SW 1271 (cell line): ENCODE measurements around the gene SRSF12.
"Not testable (repeated sequence)": the region's sequence is repeated elsewhere in the genome, so short reads cannot be mapped to it uniquely, and the experiment has no call there.

Experiments used
- DNase-seq, 2 experiments: peaks; one replicate each; lab custom pipeline; 2025; lab: John Stamatoyannopoulos, UW

SRSF12 gene

GRCh38 chr6:89071036-89071435, 46.8 kb downstream of the SRSF12 start:
- DNase-seq, result no peak

DNA sequence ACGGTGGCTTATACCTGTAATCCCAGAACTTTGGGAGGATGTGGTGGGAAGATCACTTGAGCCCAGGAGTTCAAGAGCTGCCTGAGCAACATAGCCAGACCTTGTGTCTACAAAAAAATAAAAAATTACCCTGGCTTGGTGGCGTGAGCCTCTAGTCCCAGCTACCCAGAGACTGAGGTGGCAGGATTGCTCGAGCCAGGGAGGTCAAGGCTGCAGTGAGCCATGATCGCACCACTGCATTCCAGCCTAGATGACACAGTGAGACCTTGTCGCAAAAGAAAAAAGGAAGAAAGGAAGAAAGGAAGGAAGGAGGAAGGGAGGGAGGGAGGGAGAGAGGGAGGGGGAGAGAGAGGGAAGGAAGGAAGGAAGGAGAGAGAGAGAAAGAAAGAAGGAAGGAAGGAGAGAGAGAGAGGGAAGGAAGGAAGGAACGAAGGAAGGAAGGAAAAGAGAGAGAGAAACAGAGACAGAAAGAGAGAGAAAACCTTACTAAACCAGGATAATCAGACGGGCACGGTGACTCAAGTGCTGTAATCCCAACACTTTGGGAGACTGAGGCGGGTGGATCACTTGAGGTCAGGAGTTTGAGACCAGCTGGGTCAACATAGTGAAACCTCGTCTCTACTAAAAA, 48.2 kb downstream of the SRSF12 start:
- no peak for DNase-seq

DNA sequence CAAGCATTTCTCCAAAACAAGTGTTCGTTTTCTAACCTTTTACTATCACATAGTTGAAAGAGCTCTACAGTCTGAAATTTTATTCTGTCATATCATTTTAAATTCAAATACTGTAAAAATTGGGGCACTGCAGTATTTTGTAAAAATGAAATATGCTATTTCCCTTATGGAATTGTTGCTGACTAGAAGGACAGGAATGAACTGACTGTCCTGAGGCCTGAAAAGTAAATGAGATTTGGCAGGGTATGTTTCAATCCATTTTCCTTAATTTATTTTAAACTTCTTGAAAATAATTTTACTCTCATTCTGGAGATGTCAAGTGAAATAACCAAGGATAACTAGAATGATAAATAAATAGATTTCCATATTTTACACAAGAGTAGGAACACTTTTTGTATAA, 49.2 kb downstream of the SRSF12 start:
- DNase-seq, result no peak

DNA sequence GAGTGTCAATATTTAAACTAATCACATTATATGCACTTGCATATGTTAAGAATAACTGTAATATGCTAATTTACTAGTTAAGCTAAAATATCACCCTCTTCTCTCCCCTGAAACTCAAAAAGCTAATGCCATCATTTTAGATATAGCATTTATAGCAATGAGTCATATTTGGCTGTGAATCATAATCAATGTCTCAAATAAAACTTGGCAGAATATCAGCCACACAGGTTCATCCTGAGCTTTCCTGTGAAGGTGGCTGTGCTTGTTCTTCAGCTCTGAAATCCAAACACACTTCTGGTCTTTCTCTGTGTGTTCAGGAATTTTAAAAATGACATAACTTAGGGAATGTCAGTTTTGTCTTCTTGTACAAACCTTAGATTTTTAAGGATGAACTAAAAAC, 50.1 kb downstream of the SRSF12 start:
- DNase-seq, result no peak

DNA sequence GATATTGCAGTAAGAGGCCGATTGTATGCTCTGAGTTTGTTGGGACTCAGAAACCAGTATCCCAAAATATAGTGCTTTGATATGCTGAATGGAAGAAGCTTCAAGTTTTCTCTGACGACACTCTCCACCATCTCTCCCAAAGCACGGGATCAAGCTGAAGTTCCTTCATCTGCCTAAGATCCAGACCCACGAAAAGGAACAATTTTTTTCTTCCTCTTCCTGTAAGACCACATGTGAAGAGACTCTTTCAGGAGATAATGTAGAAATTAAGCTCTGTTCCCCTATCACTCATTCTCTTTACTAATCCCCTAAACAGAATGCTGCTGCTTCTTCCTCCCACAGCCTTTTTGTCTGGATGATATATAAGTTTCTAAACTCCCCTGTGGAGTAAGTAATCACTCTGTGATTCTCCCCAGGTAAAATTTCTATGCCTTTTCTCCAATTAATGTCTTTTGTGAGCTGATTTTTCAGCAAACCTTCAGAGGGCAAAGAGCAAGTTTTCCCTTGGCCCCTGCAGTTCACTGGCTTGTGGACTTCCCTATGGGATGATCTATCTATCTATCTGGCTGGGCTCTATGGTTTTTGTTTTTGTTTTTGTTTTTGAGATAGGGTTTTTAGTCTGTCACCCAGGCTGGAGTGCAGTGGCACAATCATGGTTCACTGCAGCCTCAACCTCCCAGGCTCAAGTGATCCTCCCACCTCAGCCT, 50.8 kb downstream of the SRSF12 start:
- DNase-seq, result no peak

DNA sequence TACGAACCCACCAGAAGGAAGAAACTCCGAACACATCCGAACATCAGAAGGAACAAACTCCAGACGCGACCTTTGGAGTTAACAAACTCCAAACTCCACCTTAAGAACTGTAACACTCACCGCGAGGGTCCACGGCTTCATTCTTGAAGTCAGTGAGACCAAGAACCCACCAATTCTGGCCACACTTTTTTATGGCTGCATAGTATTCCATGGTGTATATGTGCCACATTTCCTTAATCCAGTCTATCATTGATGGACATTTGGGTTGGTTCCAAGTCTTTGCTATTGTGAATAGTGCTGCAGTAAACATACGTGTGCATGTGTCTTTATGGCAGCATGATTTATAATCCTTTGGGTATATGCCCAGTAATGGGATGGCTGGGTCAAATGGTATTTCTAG, 51.8 kb downstream of the SRSF12 start:
- not testable (repeated sequence) for DNase-seq

- not testable (repeated sequence) for DNase-seq
These were observed 52.9 kb downstream of the SRSF12 start for GRCh38 chr6:89064931-89065330.

DNA sequence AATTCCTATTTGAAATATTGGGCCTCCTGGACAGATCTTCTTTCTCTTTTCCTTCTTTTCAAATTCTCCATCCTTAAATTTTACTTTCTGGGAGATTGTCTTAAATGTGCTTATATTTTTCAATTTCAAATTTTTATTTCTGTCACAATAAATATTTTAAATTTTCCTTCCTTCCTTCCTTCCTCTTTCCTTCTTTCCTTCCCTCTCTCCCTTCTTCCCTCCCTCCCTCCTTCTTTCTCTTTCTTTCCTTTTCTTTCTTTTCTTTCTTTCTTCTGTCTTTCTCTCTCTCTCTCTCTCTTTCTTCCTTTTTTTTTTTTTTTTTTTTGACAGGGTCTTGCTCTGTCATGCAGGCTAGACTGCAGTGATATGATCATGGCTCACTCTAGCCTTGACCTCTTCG, 54.0 kb downstream of the SRSF12 start:
- no peak for DNase-seq

DNA sequence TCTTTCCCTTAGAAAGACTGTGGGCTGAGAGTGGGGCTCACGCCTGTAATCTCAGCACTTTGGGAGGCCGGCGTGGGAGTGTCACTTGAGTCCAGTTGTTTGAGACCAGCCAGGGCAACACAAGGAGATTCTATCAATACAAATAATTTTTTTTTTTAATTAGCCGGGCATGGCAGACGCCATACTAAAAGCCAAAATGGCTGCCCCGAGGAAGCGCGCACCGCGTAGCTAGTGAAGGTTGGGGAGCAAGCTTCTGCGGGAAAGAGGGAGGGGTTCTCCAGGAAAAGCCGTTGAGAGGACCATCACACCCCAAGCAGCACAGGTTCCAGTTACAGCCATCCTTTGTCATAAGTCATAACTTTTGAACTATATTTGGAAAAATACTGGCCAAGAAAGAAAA, 58.6 kb downstream of the SRSF12 start:
- no peak for DNase-seq

DNA sequence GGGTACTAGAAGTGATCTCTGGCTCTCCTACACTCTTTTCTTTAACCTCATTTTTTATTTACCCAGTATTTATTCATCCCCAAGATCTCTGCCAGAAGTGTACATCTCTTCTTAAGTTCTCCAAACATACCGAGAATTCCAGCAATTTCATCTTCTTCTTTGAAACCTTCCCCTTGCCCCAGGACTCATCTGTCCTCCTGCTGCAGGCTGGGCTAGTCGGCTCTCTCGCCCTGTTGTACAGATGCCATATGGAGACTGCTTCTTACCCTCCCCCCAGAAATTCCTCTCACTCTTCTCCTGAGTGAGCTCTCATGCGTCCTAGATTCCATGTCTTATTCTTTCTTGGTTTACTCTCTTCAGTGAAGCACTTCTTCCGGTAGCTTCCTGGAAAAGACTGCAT, 59.2 kb downstream of the SRSF12 start:
- DNase-seq, result no peak

DNA sequence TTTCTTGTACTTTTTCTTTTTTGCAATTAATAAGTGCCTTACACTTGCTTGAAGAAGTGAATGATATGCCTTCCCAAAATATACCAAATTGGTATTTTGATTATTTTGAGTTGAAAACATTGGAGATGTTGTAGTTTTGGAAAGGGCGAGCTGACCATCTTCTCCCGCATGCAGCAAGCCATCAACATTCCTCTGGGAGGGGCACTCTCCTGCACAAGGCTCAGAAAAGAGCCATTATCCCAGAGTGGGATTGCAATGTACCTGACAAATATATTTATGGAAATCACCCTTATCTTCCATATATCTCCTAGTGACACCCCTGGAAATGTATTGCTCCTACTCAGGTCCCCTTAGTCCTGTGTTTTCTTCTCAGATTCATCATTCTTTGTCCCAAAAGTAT, 60.1 kb downstream of the SRSF12 start:
- DNase-seq, result no peak

DNA sequence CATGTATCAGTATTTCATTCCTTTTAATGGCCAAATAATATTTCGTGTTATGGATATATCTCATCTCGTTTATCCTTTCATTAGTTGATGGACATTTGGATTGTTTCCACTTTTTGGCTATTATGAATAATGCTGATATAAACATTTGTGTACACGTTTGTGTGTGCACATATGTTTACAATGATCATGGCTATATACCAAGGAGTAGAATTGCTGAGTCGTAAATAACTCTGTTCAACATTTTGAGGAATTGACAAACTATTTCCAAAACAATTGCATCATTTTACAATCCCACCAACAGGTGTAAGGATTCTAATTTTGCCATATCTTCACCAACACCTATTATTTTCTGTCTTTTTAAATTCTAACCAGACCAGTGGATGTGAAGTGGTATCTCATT, 63.7 kb downstream of the SRSF12 start:
- no peak for DNase-seq

GRCh38 chr6:89051676-89052075, 66.2 kb downstream of the SRSF12 start:
- no peak for DNase-seq

DNA sequence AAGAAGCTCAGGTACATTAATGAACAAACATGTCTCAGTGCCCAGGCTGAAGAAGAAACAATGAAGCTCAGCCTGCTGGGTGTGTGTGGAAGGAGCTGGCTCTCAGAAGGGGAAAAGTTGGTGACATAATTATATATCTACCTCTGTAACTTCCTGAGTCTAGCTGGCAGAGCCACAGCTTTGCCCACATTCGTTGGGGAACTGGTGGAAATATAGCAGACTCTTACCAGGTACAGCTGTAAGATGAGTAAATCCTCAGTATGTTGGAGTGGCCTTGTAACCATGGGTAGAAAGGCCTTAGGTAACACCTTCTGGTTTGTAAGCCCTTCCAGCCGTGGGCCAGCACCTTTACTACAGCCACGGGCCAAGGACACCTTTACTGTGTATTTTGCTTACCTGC, 67.2 kb downstream of the SRSF12 start:
- no peak for DNase-seq

GRCh38 chr6:89050155-89050554, 67.7 kb downstream of the SRSF12 start:
- DNase-seq, result no peak

DNA sequence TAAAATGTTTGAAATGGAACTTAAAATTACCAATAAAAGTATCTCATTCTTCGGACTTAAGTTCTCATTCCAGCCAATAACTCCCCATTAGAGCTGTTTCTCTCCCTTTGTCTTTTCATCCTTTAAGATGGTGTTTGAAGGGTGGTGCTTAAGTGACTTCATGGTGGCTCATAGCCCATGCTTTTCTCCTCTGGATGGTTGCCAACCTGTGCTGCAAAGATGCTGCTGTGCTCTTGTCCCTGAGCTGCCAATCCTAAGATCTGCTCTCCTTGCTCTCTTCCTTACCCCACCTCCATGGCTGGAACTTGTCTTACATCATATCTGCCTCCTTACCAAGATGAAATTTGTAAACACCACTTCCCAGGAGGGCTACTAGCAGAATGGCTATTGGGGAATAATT, 68.9 kb downstream of the SRSF12 start:
- no peak for DNase-seq

DNA sequence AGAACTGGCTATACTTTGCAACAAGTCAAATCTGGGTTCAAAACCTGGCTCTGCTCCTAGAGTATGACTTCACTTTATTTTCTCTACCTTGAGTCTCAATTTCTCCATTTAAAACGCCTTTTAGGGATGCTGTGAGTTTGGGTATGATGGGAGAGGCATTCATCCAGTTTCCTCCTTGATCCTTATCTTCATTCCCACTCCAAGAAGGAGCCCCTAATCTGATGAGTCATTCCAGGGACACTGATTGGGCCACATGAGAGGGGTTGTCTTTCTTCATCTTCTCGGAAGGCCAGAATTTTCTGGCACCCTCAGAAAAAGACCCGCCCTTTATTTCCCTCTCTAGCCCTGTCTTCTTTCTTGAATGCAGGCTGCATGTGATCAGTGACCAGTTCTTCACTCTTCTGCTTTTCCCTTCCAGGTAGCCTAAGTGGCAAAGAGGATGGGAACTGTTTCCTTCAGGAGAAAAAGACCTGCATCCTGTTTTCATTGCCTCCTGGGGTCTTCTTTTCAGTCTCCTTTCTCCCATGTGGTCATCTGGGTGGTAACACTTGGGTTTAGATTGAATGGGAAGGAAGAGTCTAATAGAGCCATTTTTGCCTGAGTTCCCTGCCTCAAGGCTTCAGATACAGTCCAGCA, 69.5 kb downstream of the SRSF12 start:
- DNase-seq, result no peak

- no peak for DNase-seq
These were observed 70.4 kb downstream of the SRSF12 start for GRCh38 chr6:89047473-89047872.
